ENCODE results near the gene DPCD.

- TF ChIP-seq CTCF (IDR thresholded peaks at IDR 0.05) (no peak), POLR2A (IDR thresholded peaks at IDR 0.05) (no peak)
These were observed 15.3 kb upstream of the DPCD start for GRCh38 chr10:101572785-101573184.
